ENCODE measurements around the gene CEL. TPM values are rescaled to one million over a fixed set of nuclear protein-coding genes. Genes with fewer than 3 reads are reported as not detected.

The CEL gene
- total RNA-seq, 1 experiment from 2014 or later: 2.8 TPM

- ChIA-PET POLR2A (ENCODE audit: low non-redundant PET) (no interaction called here), CTCF (no interaction called here)
- intact Hi-C loops (cut with micrococcal nuclease; ENCODE audit: unreplicated experiment): no loop called here
- no peaks in the 10 kb centered on the region for H3K27me3 ChIP-seq (replicated peaks; ENCODE audit: insufficient read depth, low read depth, low read length, poor library complexity)
- TF ChIP-seq CTCF (conservative IDR thresholded peaks at IDR 0.05; ENCODE audit: low read depth, low read length): no peak
- TF ChIP-seq EZH2 (IDR thresholded peaks at IDR 0.05; ENCODE audit: borderline replicate concordance, low read depth, low read length, poor library complexity, severe bottlenecking): no peak
- no peaks in the 10 kb centered on the region for H3K36me3 ChIP-seq (ENCODE audit: insufficient read depth, low read length, poor library complexity, severe bottlenecking)
- H3K4me1 ChIP-seq (ENCODE audit: insufficient read depth, low read length, poor library complexity, severe bottlenecking): no peaks in the 10 kb centered on the region
- no TSS peak for BruUV-seq (replicated peaks)
- H3K9me3 ChIP-seq (ENCODE audit: low read depth, low read length, poor library complexity, severe bottlenecking): no peaks in the 10 kb centered on the region
- DNase-seq (ENCODE audit: low spot score): no peak
- no peak overlapping the region for H3K4me3 ChIP-seq (ENCODE audit: low read depth, low read length, poor library complexity, severe bottlenecking)
- no peak overlapping the region for H3K27ac ChIP-seq (ENCODE audit: low read depth, low read length, poor library complexity, severe bottlenecking)
These were observed 3.2 kb downstream of the CEL start for GRCh38 chr9:133065070-133065388.

GRCh38 chr9:133066181-133066983 lies 4.6 kb downstream of the CEL start:
- BruUV-seq (replicated peaks): no TSS peak
- Histone ChIP-seq H3K4me3 (ENCODE audit: low read depth, low read length, poor library complexity, severe bottlenecking) (no peak overlapping the region), H3K27me3 (replicated peaks; ENCODE audit: insufficient read depth, low read depth, low read length, poor library complexity) (no peaks in the 10 kb centered on the region), H3K36me3 (ENCODE audit: insufficient read depth, low read length, poor library complexity, severe bottlenecking) (no peaks in the 10 kb centered on the region), H3K4me1 (ENCODE audit: insufficient read depth, low read length, poor library complexity, severe bottlenecking) (no peaks in the 10 kb centered on the region), H3K27ac (ENCODE audit: low read depth, low read length, poor library complexity, severe bottlenecking) (no peak overlapping the region), H3K9me3 (ENCODE audit: low read depth, low read length, poor library complexity, severe bottlenecking) (no peaks in the 10 kb centered on the region)
- CTCF ChIA-PET: no interaction called here
- no peak for DNase-seq (ENCODE audit: low spot score)
- POLR2A ChIA-PET (ENCODE audit: low non-redundant PET): no interaction called here
- intact Hi-C loops (cut with micrococcal nuclease; ENCODE audit: unreplicated experiment): no loop called here
- TF ChIP-seq CTCF (conservative IDR thresholded peaks at IDR 0.05; ENCODE audit: low read depth, low read length): no peak
- no peak for TF ChIP-seq EZH2 (IDR thresholded peaks at IDR 0.05; ENCODE audit: borderline replicate concordance, low read depth, low read length, poor library complexity, severe bottlenecking)

GRCh38 chr9:133067006-133067405 lies 5.2 kb downstream of the CEL start:
- H3K36me3 ChIP-seq (ENCODE audit: insufficient read depth, low read length, poor library complexity, severe bottlenecking): no peaks in the 10 kb centered on the region
- TF ChIP-seq EZH2 (IDR thresholded peaks at IDR 0.05; ENCODE audit: borderline replicate concordance, low read depth, low read length, poor library complexity, severe bottlenecking) (no peak), CTCF (conservative IDR thresholded peaks at IDR 0.05; ENCODE audit: low read depth, low read length) (no peak)
- H3K27me3 ChIP-seq (replicated peaks; ENCODE audit: insufficient read depth, low read depth, low read length, poor library complexity): no peaks in the 10 kb centered on the region
- ChIA-PET CTCF (no interaction called here), POLR2A (ENCODE audit: low non-redundant PET) (no interaction called here)
- DNase-seq (ENCODE audit: low spot score): no peak
- intact Hi-C loops (cut with micrococcal nuclease; ENCODE audit: unreplicated experiment): no loop called here
- H3K27ac ChIP-seq (ENCODE audit: low read depth, low read length, poor library complexity, severe bottlenecking): no peak overlapping the region
- no peaks in the 10 kb centered on the region for H3K4me1 ChIP-seq (ENCODE audit: insufficient read depth, low read length, poor library complexity, severe bottlenecking)
- H3K4me3 ChIP-seq (ENCODE audit: low read depth, low read length, poor library complexity, severe bottlenecking): no peak overlapping the region
- no TSS peak for BruUV-seq (replicated peaks)
- H3K9me3 ChIP-seq (ENCODE audit: low read depth, low read length, poor library complexity, severe bottlenecking): no peaks in the 10 kb centered on the region

Data from A673 (cell line).